ENCODE data around the gene ACTR8. TPM values are rescaled to one million over a fixed set of nuclear protein-coding genes. Genes with fewer than 3 reads are reported as not detected.

The ACTR8 gene
- total and polyA plus RNA-seq, 2 of the 13 experiments (the other 11 are each of a cell fraction or from before 2014, with no cell fraction given), result 15.5 to 29.0 TPM

DNA sequence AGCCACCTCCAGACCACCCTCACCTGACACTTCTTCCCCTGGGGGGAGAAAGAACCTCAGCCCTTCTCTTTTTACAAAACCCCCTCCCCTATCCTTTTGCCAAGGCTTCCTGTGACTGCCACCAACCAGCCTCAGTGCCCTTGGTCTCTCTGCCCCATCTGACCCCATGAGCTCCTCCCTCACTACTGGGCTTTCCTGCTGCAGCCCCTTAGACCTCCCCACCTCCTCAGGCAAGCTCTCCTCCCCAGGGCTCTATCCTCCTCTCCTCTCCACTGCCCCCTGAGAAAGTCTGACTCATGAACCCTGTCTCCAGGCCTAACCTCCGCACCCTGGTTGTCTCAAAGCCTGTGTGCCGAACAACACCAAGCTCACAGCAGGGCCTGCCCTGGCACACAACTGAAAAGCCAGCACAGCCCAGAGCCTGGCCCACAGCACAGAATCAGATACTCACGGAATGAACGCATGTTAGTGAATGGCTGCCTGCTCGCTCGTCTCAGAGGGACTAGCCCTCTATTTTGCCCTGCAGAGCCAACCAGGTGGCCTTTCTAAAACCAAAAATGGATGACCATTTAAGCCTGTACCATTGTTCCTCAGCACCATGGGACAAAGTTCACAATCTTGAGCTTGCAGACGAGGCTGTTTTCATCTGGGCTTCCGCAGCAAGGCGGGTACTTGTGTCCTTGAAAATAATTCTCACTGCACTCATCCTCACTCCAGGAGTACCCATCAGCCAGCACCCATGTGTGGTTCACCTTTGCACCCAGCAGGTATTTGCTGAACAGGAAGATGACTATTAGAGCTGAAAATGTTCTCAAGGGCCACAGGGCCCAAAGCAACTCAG, 37.5 kb downstream of the ACTR8 start (continued):
- no peak for TF ChIP-seq ETS1 (CRISPR knock-in tag; IDR thresholded peaks at IDR 0.05)
- no peak for TF ChIP-seq KLF15 (CRISPR knock-in tag; IDR thresholded peaks at IDR 0.05; ENCODE audit: borderline replicate concordance)
- no peak for TF ChIP-seq ZUFSP (CRISPR knock-in tag; IDR thresholded peaks at IDR 0.05; ENCODE audit: borderline replicate concordance)
- peak; percentile 50; the same call in 1 of the 2 replicates for TF ChIP-seq ZNF605 (CRISPR knock-in tag; IDR thresholded peaks at IDR 0.05)
- TF ChIP-seq ZNF891 (CRISPR knock-in tag; IDR thresholded peaks at IDR 0.05), result no peak
- TF ChIP-seq ZNF292 (CRISPR knock-in tag; IDR thresholded peaks at IDR 0.05; ENCODE audit: borderline replicate concordance, low read depth), result no peak
- TF ChIP-seq ZFP41 (CRISPR knock-in tag; IDR thresholded peaks at IDR 0.05; ENCODE audit: borderline replicate concordance), result no peak
- TF ChIP-seq ZNF800 (CRISPR knock-in tag; IDR thresholded peaks at IDR 0.05), result no peak
- TF ChIP-seq ERF (CRISPR knock-in tag; IDR thresholded peaks at IDR 0.05), result no peak
- peak; percentile 50; the same call in 1 of the 2 replicates for TF ChIP-seq ZNF235 (CRISPR knock-in tag; IDR thresholded peaks at IDR 0.05; ENCODE audit: borderline replicate concordance)
- no peak for TF ChIP-seq PAWR (CRISPR knock-in tag; IDR thresholded peaks at IDR 0.05; ENCODE audit: borderline replicate concordance)
- TF ChIP-seq MED13 (CRISPR knock-in tag; IDR thresholded peaks at IDR 0.05), result peak; percentile 59; the same call in 1 of the 2 replicates
- TF ChIP-seq ZBTB39 (CRISPR knock-in tag; IDR thresholded peaks at IDR 0.05), result no peak
- TF ChIP-seq KDM5B (CRISPR knock-in tag; IDR thresholded peaks at IDR 0.05; ENCODE audit: borderline replicate concordance), result no peak
- TF ChIP-seq RBAK (CRISPR knock-in tag; IDR thresholded peaks at IDR 0.05), result no peak
- TF ChIP-seq RFXANK (CRISPR knock-in tag; IDR thresholded peaks at IDR 0.05), result no peak
- no peak for TF ChIP-seq ZNF274 (CRISPR knock-in tag; IDR thresholded peaks at IDR 0.05)
- peak; percentile 61 for TF ChIP-seq IRF2 (CRISPR knock-in tag; IDR thresholded peaks at IDR 0.05)
- no peak for TF ChIP-seq ZNF75D (CRISPR knock-in tag; IDR thresholded peaks at IDR 0.05; ENCODE audit: borderline replicate concordance)
- 0 out of 2 replicates have a peak, but pooled peaks have one; percentile 51 for TF ChIP-seq ZNF33B (CRISPR knock-in tag; IDR thresholded peaks at IDR 0.05)
- peak; percentile 32; the same call in 1 of the 2 replicates for TF ChIP-seq ARNT2 (CRISPR knock-in tag; IDR thresholded peaks at IDR 0.05; ENCODE audit: low read depth)

All from HepG2 (cell line).